HepG2 (cell line): ENCODE measurements around the gene PHRF1. TPM values are rescaled to one million over a fixed set of nuclear protein-coding genes. Genes with fewer than 3 reads are reported as not detected.

Experiments
- ATF7-NPFF ChIP-seq: sonication (generic); formaldehyde crosslinking; IDR thresholded peaks from 2 replicates; pipeline ENCODE4 v1.8.1; 2023; ENCODE audit warnings: mild to moderate bottlenecking, low read depth, missing genetic modification reagents, moderate library complexity
- GZF1 ChIP-seq: sonication (generic); formaldehyde crosslinking; IDR thresholded peaks from 2 replicates; pipeline ENCODE4 v1.5.1; 2020; ENCODE audit warnings: mild to moderate bottlenecking, missing genetic modification reagents
- KDM2A ChIP-seq: sonication (generic); formaldehyde crosslinking; IDR thresholded peaks from 2 replicates; pipeline ENCODE4 v1.4.0; 2020; ENCODE audit warnings: low read depth, missing genetic modification reagents, borderline replicate concordance
- MED1 ChIP-seq: sonication (generic); formaldehyde crosslinking; IDR thresholded peaks from 2 replicates; pipeline ENCODE4 v1.4.0; 2020; ENCODE audit warnings: missing genetic modification reagents
- NR2F2 ChIP-seq: IDR thresholded peaks from 2 replicates; pipeline ENCODE4 v1.6.1; 2012; ENCODE audit warnings: low read depth, inconsistent platforms, borderline replicate concordance
- SRSF1 ChIP-seq: fragments of 200-400 bp; formaldehyde crosslinking; optimal IDR thresholded peaks from 2 replicates; pipeline ENCODE3; 2017; ENCODE audit warnings: mild to moderate bottlenecking, low read depth, low read length, moderate library complexity
- UBTF ChIP-seq: sonication (generic); formaldehyde crosslinking; IDR thresholded peaks from 2 replicates; pipeline ENCODE4 v1.4.0; 2020; ENCODE audit warnings: mild to moderate bottlenecking, missing genetic modification reagents
- ZFP91 ChIP-seq: sonication (generic); formaldehyde crosslinking; IDR thresholded peaks from 2 replicates; pipeline ENCODE4 v1.9.0; 2022; ENCODE audit warnings: missing genetic modification reagents, mild to moderate bottlenecking, borderline replicate concordance
- ZFY ChIP-seq: sonication (generic); formaldehyde crosslinking; IDR thresholded peaks from 2 replicates; pipeline ENCODE4 v1.4.0; 2020; ENCODE audit warnings: missing genetic modification reagents
- ZNF432 ChIP-seq: sonication (generic); formaldehyde crosslinking; IDR thresholded peaks from 2 replicates; pipeline ENCODE4 v1.5.0; 2020; ENCODE audit warnings: missing genetic modification reagents, mild to moderate bottlenecking, borderline replicate concordance
- ZNF510 ChIP-seq: sonication (generic); formaldehyde crosslinking; IDR thresholded peaks from 2 replicates; pipeline ENCODE4 v1.4.0; 2020; ENCODE audit warnings: low read depth, mild to moderate bottlenecking, missing genetic modification reagents
- ZSCAN31 ChIP-seq: sonication (generic); formaldehyde crosslinking; IDR thresholded peaks from 2 replicates; pipeline ENCODE4 v1.5.0; 2020; ENCODE audit warnings: low read depth, mild to moderate bottlenecking, missing genetic modification reagents
- polyA plus RNA-seq, 8 experiments: library from polyadenylated mRNA; depleted of rRNA in 3 of 8; stranded (reverse) in 7 of 8; unstranded in 1 of 8; fragments of >200 nt; fragmentation: Illumina TruSeq in 4 of 8; extraction: Trizol in 4 of 8; gene quantifications; 2 replicates each; pipeline versions ENCODE4 v1.2.1 to v1.2.3, GENCODE V29; 2011 to 2016; ENCODE audit warnings: low read depth in 4 of 8, missing spikeins in 1 of 8, mixed read lengths in 1 of 8; ENCODE audit not compliant: insufficient read depth in 1 of 8
- total RNA-seq, 5 experiments: library from RNA; depleted of rRNA; stranded (reverse); fragments of >200 nt; fragmentation: Illumina TruSeq; extraction: Trizol; gene quantifications; 2 replicates each; pipeline ENCODE4 v1.2.3, GENCODE V29; 2016; ENCODE audit warnings: low read depth in 1 of 5

The PHRF1 gene
- total and polyA plus RNA-seq, 2 of the 13 experiments (the other 11 are each of a cell fraction or from before 2014, with no cell fraction given): 8.2 to 16.7 TPM

- TF ChIP-seq KDM2A (CRISPR knock-in tag): no peak
- TF ChIP-seq NR2F2: peak; percentile 42; the same call in 1 of the 2 replicates
- TF ChIP-seq MED1 (CRISPR knock-in tag): peak; percentile 47
- TF ChIP-seq GZF1 (CRISPR knock-in tag): peak; percentile 57; the same call in 1 of the 2 replicates
- TF ChIP-seq UBTF (CRISPR knock-in tag): peak; percentile 74
- peak; percentile 28 for TF ChIP-seq ZFY
- TF ChIP-seq ZFP91 (CRISPR knock-in tag): peak; percentile 42; the same call in 1 of the 2 replicates
- TF ChIP-seq ZSCAN31 (CRISPR knock-in tag): 0 out of 2 replicates have a peak, but pooled peaks have one; percentile 17
- no peak for TF ChIP-seq ZNF432 (CRISPR knock-in tag)
- TF ChIP-seq ATF7-NPFF (CRISPR knock-in tag): peak; percentile 17; the same call in 1 of the 2 replicates
- TF ChIP-seq SRSF1: no peak
- TF ChIP-seq ZNF510: no peak
Measured at GRCh38 chr11:569158-569885, 6.9 kb upstream of the PHRF1 start (continued).
